HepG2 (cell line): ENCODE data around the gene SASS6. TPM values are rescaled to one million over a fixed set of nuclear protein-coding genes. Genes with fewer than 3 reads are reported as not detected.
A peak's percentile ranks its signal among the peaks of the same experiment; 100 is the strongest.

Source experiments
- BCL3 ChIP-seq: sonication (generic); formaldehyde crosslinking; IDR thresholded peaks from 2 replicates; pipeline ENCODE4 v1.5.1; 2020; ENCODE audit warnings: mild to moderate bottlenecking, missing genetic modification reagents, moderate library complexity
- CBFB ChIP-seq: sonication (generic); formaldehyde crosslinking; IDR thresholded peaks from 2 replicates; pipeline ENCODE4 v1.4.0; 2020; ENCODE audit warnings: missing genetic modification reagents
- ELF4 ChIP-seq: sonication (generic); formaldehyde crosslinking; IDR thresholded peaks from 2 replicates; pipeline ENCODE4 v1.5.0; 2020; ENCODE audit warnings: missing genetic modification reagents, mild to moderate bottlenecking, moderate library complexity, borderline replicate concordance
- GLI4 ChIP-seq: sonication (generic); formaldehyde crosslinking; IDR thresholded peaks from 2 replicates; pipeline ENCODE4 v1.5.1; 2020; ENCODE audit warnings: missing genetic modification reagents, mild to moderate bottlenecking, moderate library complexity, borderline replicate concordance
- KMT2A ChIP-seq: sonication (generic); formaldehyde crosslinking; IDR thresholded peaks from 2 replicates; pipeline ENCODE4 v1.4.0; 2020; ENCODE audit warnings: missing genetic modification reagents
- MED13 ChIP-seq: sonication (generic); formaldehyde crosslinking; IDR thresholded peaks from 2 replicates; pipeline ENCODE4 v1.5.0; 2020; ENCODE audit warnings: missing genetic modification reagents
- MNT ChIP-seq: fragments of 450-650 bp; IDR thresholded peaks from 2 replicates; pipeline ENCODE4 v1.6.1; 2016
- NFE2L1 ChIP-seq: sonication (generic); formaldehyde crosslinking; IDR thresholded peaks from 2 replicates; pipeline ENCODE4 v1.4.0; 2020; ENCODE audit warnings: missing genetic modification reagents, mild to moderate bottlenecking, borderline replicate concordance
- PAF1 ChIP-seq: IDR thresholded peaks from 2 replicates; pipeline ENCODE4 v1.6.1; 2016; ENCODE audit warnings: missing genetic modification reagents, missing compliant biosample characterization
- RCOR2 ChIP-seq: IDR thresholded peaks from 2 replicates; pipeline ENCODE4 v1.6.1; 2016; ENCODE audit warnings: missing biosample characterization, missing genetic modification reagents
- RORA ChIP-seq: sonication (generic); formaldehyde crosslinking; IDR thresholded peaks from 2 replicates; pipeline ENCODE4 v1.5.0; 2020; ENCODE audit warnings: mild to moderate bottlenecking, missing genetic modification reagents, moderate library complexity
- ZFP41 ChIP-seq: sonication (generic); formaldehyde crosslinking; IDR thresholded peaks from 2 replicates; pipeline ENCODE4 v1.4.0; 2020; ENCODE audit warnings: mild to moderate bottlenecking, missing genetic modification reagents, borderline replicate concordance
- ZMYM2 ChIP-seq: sonication (generic); formaldehyde crosslinking; IDR thresholded peaks from 2 replicates; pipeline ENCODE4 v1.8.0; 2022; ENCODE audit warnings: mild to moderate bottlenecking, missing genetic modification reagents
- ZNF317 ChIP-seq: sonication (generic); formaldehyde crosslinking; IDR thresholded peaks from 2 replicates; pipeline ENCODE4 v1.5.0; 2020; ENCODE audit warnings: mild to moderate bottlenecking, missing genetic modification reagents
- ZNF441 ChIP-seq: sonication (generic); formaldehyde crosslinking; IDR thresholded peaks from 2 replicates; pipeline ENCODE4 v1.7.0; 2021; ENCODE audit warnings: missing genetic modification reagents, borderline replicate concordance
- ZNF460 ChIP-seq: sonication (generic); formaldehyde crosslinking; IDR thresholded peaks from 2 replicates; pipeline ENCODE4 v1.5.1; 2020; ENCODE audit warnings: missing genetic modification reagents, mild to moderate bottlenecking, borderline replicate concordance
- ZNF572 ChIP-seq: sonication (generic); formaldehyde crosslinking; IDR thresholded peaks from 2 replicates; pipeline ENCODE4 v1.5.1; 2020; ENCODE audit warnings: mild to moderate bottlenecking, missing genetic modification reagents
- ZNF646 ChIP-seq: sonication (generic); formaldehyde crosslinking; IDR thresholded peaks from 2 replicates; pipeline ENCODE4 v1.9.0; 2021; ENCODE audit warnings: mild to moderate bottlenecking, missing genetic modification reagents
- ZXDC ChIP-seq: sonication (generic); formaldehyde crosslinking; IDR thresholded peaks from 2 replicates; pipeline ENCODE4 v1.5.0; 2020; ENCODE audit warnings: mild to moderate bottlenecking, missing genetic modification reagents
- polyA plus RNA-seq, 8 experiments: library from polyadenylated mRNA; depleted of rRNA in 3 of 8; stranded (reverse) in 7 of 8; unstranded in 1 of 8; fragments of >200 nt; fragmentation: Illumina TruSeq in 4 of 8; extraction: Trizol in 4 of 8; gene quantifications; 2 replicates each; pipeline versions ENCODE4 v1.2.1 to v1.2.3, GENCODE V29; 2011 to 2016; ENCODE audit warnings: low read depth in 4 of 8, missing spikeins in 1 of 8, mixed read lengths in 1 of 8; ENCODE audit not compliant: insufficient read depth in 1 of 8
- total RNA-seq, 5 experiments: library from RNA; depleted of rRNA; stranded (reverse); fragments of >200 nt; fragmentation: Illumina TruSeq; extraction: Trizol; gene quantifications; 2 replicates each; pipeline ENCODE4 v1.2.3, GENCODE V29; 2016; ENCODE audit warnings: low read depth in 1 of 5

The SASS6 gene
- total and polyA plus RNA-seq, 2 of the 13 experiments (the other 11 are each of a cell fraction or from before 2014, with no cell fraction given) = 2.3 to 10.7 TPM

- TF ChIP-seq GLI4 (CRISPR knock-in tag) (no peak), CBFB (no peak), ZFP41 (CRISPR knock-in tag) (no peak), ZNF646 (no peak), ZNF572 (no peak), MED13 (CRISPR knock-in tag) (no peak), PAF1 (CRISPR knock-in tag) (no peak), KMT2A (CRISPR knock-in tag) (no peak), NFE2L1 (CRISPR knock-in tag) (no peak), ZNF441 (no peak), RCOR2 (CRISPR knock-in tag) (peak; percentile 29), ZNF460 (CRISPR knock-in tag) (peak; percentile 80), ZMYM2 (CRISPR knock-in tag) (peak; percentile 48; the same call in 1 of the 2 replicates), ELF4 (CRISPR knock-in tag) (no peak), MNT (peak; percentile 65), RORA (CRISPR knock-in tag) (no peak), ZXDC (CRISPR knock-in tag) (no peak), ZNF317 (CRISPR knock-in tag) (no peak), BCL3 (CRISPR knock-in tag) (no peak)
Observed at GRCh38 chr1:100130552-100131077, 2.1 kb downstream of the SASS6 start (continued).
